ENCODE measurements around the gene SUGCT. TPM values are rescaled to one million over a fixed set of nuclear protein-coding genes. Genes with fewer than 3 reads are reported as not detected.

Gene SUGCT
- total RNA-seq, 1 experiment from 2014 or later, result 9.9 TPM

DNA sequence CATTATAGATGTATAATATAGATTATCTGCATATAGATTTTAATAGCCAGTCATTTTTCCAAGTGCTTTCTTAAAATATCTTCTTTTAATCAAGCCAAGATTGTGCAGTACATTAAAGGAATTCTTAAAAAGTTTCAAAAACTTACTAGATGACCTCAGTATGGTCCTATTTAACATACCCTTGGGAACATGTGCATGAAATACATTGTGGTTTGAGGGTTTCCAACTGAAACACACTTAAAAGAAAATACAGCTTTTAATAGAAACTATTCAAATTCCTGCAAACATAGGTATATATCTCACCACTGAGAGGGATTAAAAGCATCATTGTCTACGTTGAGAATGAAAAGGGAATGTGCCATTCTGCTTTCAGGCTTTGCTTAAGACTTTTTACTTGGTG, 364.9 kb downstream of the SUGCT start:
- ChIA-PET POLR2A (no interaction called here), CTCF (no interaction called here)
- Histone ChIP-seq H3K27me3 (replicated peaks; ENCODE audit: control insufficient read depth, insufficient read depth, low read length) (no peaks in the 10 kb centered on the region), H3K36me3 (ENCODE audit: control insufficient read depth, insufficient read depth, low read length) (no peaks in the 10 kb centered on the region), H3K4me1 (no peaks in the 10 kb centered on the region), H3K4me3 (ENCODE audit: low read depth, low read length) (no peak overlapping the region), H3K9me3 (no peaks in the 10 kb centered on the region)
- Mint-ChIP-seq H3K4me3 (ENCODE audit: unreplicated experiment) (no peak overlapping the region), H3K4me1 (ENCODE audit: low read depth, unreplicated experiment) (no peaks in the 10 kb centered on the region), H3K9me3 (ENCODE audit: unreplicated experiment) (no peaks in the 10 kb centered on the region), H3K36me3 (ENCODE audit: insufficient read depth, unreplicated experiment) (no peaks in the 10 kb centered on the region), H3K27me3 (ENCODE audit: insufficient read depth, unreplicated experiment) (no peaks in the 10 kb centered on the region), H3K27ac (ENCODE audit: unreplicated experiment) (no peak overlapping the region)
- no peak for DNase-seq
- TF ChIP-seq, protein P1, sequence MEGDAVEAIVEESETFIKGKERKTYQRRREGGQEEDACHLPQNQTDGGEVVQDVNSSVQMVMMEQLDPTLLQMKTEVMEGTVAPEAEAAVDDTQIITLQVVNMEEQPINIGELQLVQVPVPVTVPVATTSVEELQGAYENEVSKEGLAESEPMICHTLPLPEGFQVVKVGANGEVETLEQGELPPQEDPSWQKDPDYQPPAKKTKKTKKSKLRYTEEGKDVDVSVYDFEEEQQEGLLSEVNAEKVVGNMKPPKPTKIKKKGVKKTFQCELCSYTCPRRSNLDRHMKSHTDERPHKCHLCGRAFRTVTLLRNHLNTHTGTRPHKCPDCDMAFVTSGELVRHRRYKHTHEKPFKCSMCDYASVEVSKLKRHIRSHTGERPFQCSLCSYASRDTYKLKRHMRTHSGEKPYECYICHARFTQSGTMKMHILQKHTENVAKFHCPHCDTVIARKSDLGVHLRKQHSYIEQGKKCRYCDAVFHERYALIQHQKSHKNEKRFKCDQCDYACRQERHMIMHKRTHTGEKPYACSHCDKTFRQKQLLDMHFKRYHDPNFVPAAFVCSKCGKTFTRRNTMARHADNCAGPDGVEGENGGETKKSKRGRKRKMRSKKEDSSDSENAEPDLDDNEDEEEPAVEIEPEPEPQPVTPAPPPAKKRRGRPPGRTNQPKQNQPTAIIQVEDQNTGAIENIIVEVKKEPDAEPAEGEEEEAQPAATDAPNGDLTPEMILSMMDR (IDR thresholded peaks at IDR 0.05; ENCODE audit: insufficient read depth in 1 of 2, low read depth in 1 of 2, low read length in 1 of 2, severe bottlenecking in 1 of 2, unreplicated experiment in 1 of 2), result no peak
- intact Hi-C loops (cut with micrococcal nuclease; ENCODE audit: unreplicated experiment), result no loop called here
- no TSS peak for BruUV-seq (replicated peaks)

DNA sequence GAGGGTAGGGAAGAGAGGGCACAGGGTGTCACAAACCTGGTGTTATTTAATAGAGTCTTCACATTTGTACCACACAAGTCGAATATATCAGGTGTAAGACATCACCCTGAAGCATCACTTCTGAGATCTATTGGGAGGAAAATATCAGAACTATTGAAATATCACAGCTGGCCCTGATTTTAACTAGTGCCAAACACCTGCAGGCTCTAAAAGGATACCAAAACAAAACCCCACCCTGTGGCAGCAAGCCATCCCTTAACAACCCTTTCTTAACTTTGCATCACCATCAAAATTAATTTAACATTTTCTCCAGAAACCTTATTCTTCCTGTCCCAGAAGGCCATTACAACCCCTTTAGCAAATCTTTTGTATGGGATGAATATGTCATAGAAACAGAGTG, 365.4 kb downstream of the SUGCT start:
- Mint-ChIP-seq H3K9me3 (ENCODE audit: unreplicated experiment) (no peaks in the 10 kb centered on the region), H3K4me3 (ENCODE audit: unreplicated experiment) (no peak overlapping the region), H3K36me3 (ENCODE audit: insufficient read depth, unreplicated experiment) (no peaks in the 10 kb centered on the region), H3K4me1 (ENCODE audit: low read depth, unreplicated experiment) (no peaks in the 10 kb centered on the region), H3K27me3 (ENCODE audit: insufficient read depth, unreplicated experiment) (no peaks in the 10 kb centered on the region), H3K27ac (ENCODE audit: unreplicated experiment) (no peak overlapping the region)
- no peaks in the 10 kb centered on the region for H3K9me3 ChIP-seq
- TF ChIP-seq, protein P1 (IDR thresholded peaks at IDR 0.05; ENCODE audit: insufficient read depth in 1 of 2, low read depth in 1 of 2, low read length in 1 of 2, severe bottlenecking in 1 of 2, unreplicated experiment in 1 of 2), result no peak
- POLR2A ChIA-PET, result no interaction called here
- CTCF ChIA-PET, result no interaction called here
- H3K27me3 ChIP-seq (replicated peaks; ENCODE audit: control insufficient read depth, insufficient read depth, low read length), result no peaks in the 10 kb centered on the region
- no peak overlapping the region for H3K4me3 ChIP-seq (ENCODE audit: low read depth, low read length)
- BruUV-seq (replicated peaks), result no TSS peak
- intact Hi-C loops (cut with micrococcal nuclease; ENCODE audit: unreplicated experiment), result no loop called here
- H3K4me1 ChIP-seq, result no peaks in the 10 kb centered on the region
- no peak for DNase-seq
- no peaks in the 10 kb centered on the region for H3K36me3 ChIP-seq (ENCODE audit: control insufficient read depth, insufficient read depth, low read length)

DNA sequence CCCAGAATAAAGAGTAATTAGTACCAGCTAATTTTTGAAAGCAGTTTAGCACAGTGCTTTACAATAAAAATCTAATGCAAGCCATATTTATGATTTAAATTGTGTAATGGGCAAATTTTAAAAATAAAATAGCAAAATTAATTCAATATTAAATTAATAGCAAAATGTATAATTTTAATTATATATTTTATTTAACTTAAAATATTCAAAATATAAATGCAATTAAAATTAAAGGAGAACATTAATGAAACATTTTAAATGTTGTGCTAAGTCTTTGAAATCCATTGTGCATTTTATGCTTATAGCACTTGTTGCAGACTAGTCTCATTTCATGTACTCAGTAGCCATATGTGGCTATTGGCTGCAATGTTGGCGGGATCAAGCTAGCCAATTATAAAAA, 367.6 kb downstream of the SUGCT start:
- H3K4me1 Mint-ChIP-seq (ENCODE audit: low read depth, unreplicated experiment), result no peaks in the 10 kb centered on the region
- ChIA-PET POLR2A (no interaction called here), CTCF (no interaction called here)
- TF ChIP-seq, protein P1 (IDR thresholded peaks at IDR 0.05; ENCODE audit: insufficient read depth in 1 of 2, low read depth in 1 of 2, low read length in 1 of 2, severe bottlenecking in 1 of 2, unreplicated experiment in 1 of 2), result no peak
- H3K4me1 ChIP-seq, result no peaks in the 10 kb centered on the region
- BruUV-seq (replicated peaks), result no TSS peak
- H3K27me3 Mint-ChIP-seq (ENCODE audit: insufficient read depth, unreplicated experiment), result no peaks in the 10 kb centered on the region
- no peaks in the 10 kb centered on the region for H3K27me3 ChIP-seq (replicated peaks; ENCODE audit: control insufficient read depth, insufficient read depth, low read length)
- no peak for DNase-seq
- no peak overlapping the region for H3K27ac Mint-ChIP-seq (ENCODE audit: unreplicated experiment)
- H3K4me3 ChIP-seq (ENCODE audit: low read depth, low read length), result no peak overlapping the region
- no peaks in the 10 kb centered on the region for H3K36me3 Mint-ChIP-seq (ENCODE audit: insufficient read depth, unreplicated experiment)
- H3K9me3 Mint-ChIP-seq (ENCODE audit: unreplicated experiment), result peaks cover 13% of the 10 kb centered on the region
- H3K36me3 ChIP-seq (ENCODE audit: control insufficient read depth, insufficient read depth, low read length), result no peaks in the 10 kb centered on the region
- H3K4me3 Mint-ChIP-seq (ENCODE audit: unreplicated experiment), result no peak overlapping the region
- H3K9me3 ChIP-seq, result no peaks in the 10 kb centered on the region
- intact Hi-C loops (cut with micrococcal nuclease; ENCODE audit: unreplicated experiment), result no loop called here
